ENCODE data around the gene C9orf78. TPM values are rescaled to one million over a fixed set of nuclear protein-coding genes. Genes with fewer than 3 reads are reported as not detected.
A peak's percentile ranks its signal among the peaks of the same experiment; 100 is the strongest.

Gene C9orf78
- total RNA-seq, 1 donor from 2014 or later = 30.8 TPM

GRCh38 chr9:129816501-129817435 lies 18.3 kb downstream of the C9orf78 start:
- H3K27me3 Mint-ChIP-seq = no peaks in the 10 kb centered on the region
- H3K9me3 Mint-ChIP-seq (ENCODE audit: low read depth) = no peaks in the 10 kb centered on the region
- peaks cover 2% of the 10 kb centered on the region for H3K4me1 Mint-ChIP-seq (ENCODE audit: low read depth)
- H3K4me3 Mint-ChIP-seq (ENCODE audit: low read depth) = no peak overlapping the region
- no peak for DNase-seq (ENCODE audit: low spot score, unreplicated experiment)
- peak overlapping the region; percentile 71 for H3K27ac Mint-ChIP-seq
- peaks cover 13% of the 10 kb centered on the region for H3K36me3 Mint-ChIP-seq (ENCODE audit: insufficient read depth)
- no peak for TF ChIP-seq CTCF (IDR thresholded peaks at IDR 0.05; ENCODE audit: unreplicated experiment)

GRCh38 chr9:129815278-129815677 lies 19.8 kb downstream of the C9orf78 start:
- Mint-ChIP-seq H3K9me3 (ENCODE audit: low read depth) (no peaks in the 10 kb centered on the region), H3K4me1 (ENCODE audit: low read depth) (peaks cover 5% of the 10 kb centered on the region), H3K27ac (peak overlapping the region; percentile 72), H3K27me3 (no peaks in the 10 kb centered on the region), H3K36me3 (ENCODE audit: insufficient read depth) (peaks cover 13% of the 10 kb centered on the region), H3K4me3 (ENCODE audit: low read depth) (no peak overlapping the region)
- no peak for TF ChIP-seq CTCF (IDR thresholded peaks at IDR 0.05; ENCODE audit: unreplicated experiment)
- no peak for DNase-seq (ENCODE audit: low spot score, unreplicated experiment)

GRCh38 chr9:129814432-129815223 lies 20.4 kb downstream of the C9orf78 start:
- no peak for TF ChIP-seq CTCF (IDR thresholded peaks at IDR 0.05; ENCODE audit: unreplicated experiment)
- Mint-ChIP-seq H3K27me3 (no peaks in the 10 kb centered on the region), H3K4me1 (ENCODE audit: low read depth) (peaks cover 5% of the 10 kb centered on the region), H3K36me3 (ENCODE audit: insufficient read depth) (peaks cover 13% of the 10 kb centered on the region), H3K4me3 (ENCODE audit: low read depth) (no peak overlapping the region), H3K27ac (peak overlapping the region; percentile 72), H3K9me3 (ENCODE audit: low read depth) (no peaks in the 10 kb centered on the region)
- no peak for DNase-seq (ENCODE audit: low spot score, unreplicated experiment)

- Mint-ChIP-seq H3K27ac (peak overlapping the region; percentile 52), H3K4me1 (ENCODE audit: low read depth) (peaks cover 5% of the 10 kb centered on the region), H3K36me3 (ENCODE audit: insufficient read depth) (peaks cover 12% of the 10 kb centered on the region), H3K27me3 (no peaks in the 10 kb centered on the region), H3K9me3 (ENCODE audit: low read depth) (no peaks in the 10 kb centered on the region), H3K4me3 (ENCODE audit: low read depth) (no peak overlapping the region)
- TF ChIP-seq CTCF (IDR thresholded peaks at IDR 0.05; ENCODE audit: unreplicated experiment) = no peak
- DNase-seq (ENCODE audit: low spot score, unreplicated experiment) = no peak
Observed at GRCh38 chr9:129813661-129814060, 21.4 kb downstream of the C9orf78 start.

GRCh38 chr9:129812385-129812784 lies 22.7 kb downstream of the C9orf78 start:
- peaks cover 5% of the 10 kb centered on the region for H3K4me1 Mint-ChIP-seq (ENCODE audit: low read depth)
- H3K27ac Mint-ChIP-seq = peak overlapping the region; percentile 67
- no peaks in the 10 kb centered on the region for H3K27me3 Mint-ChIP-seq
- H3K9me3 Mint-ChIP-seq (ENCODE audit: low read depth) = no peaks in the 10 kb centered on the region
- no peak for TF ChIP-seq CTCF (IDR thresholded peaks at IDR 0.05; ENCODE audit: unreplicated experiment)
- peaks cover 10% of the 10 kb centered on the region for H3K36me3 Mint-ChIP-seq (ENCODE audit: insufficient read depth)
- H3K4me3 Mint-ChIP-seq (ENCODE audit: low read depth) = no peak overlapping the region
- no peak for DNase-seq (ENCODE audit: low spot score, unreplicated experiment)

Measured in progenitor cell of endocrine pancreas (in vitro differentiated cells).